ENCODE measurements around the gene UNKL.
A peak's percentile ranks its signal among the peaks of the same experiment; 100 is the strongest.

The UNKL gene

GRCh38 chr16:1431497-1432270, 17.2 kb upstream of the UNKL start:
- no peak for DNase-seq (ENCODE audit: low read depth in 1 of 2, low spot score in 1 of 2)

GRCh38 chr16:1430759-1431496, 16.4 kb upstream of the UNKL start, which contains the start of gene PERCC1:
Gene PERCC1 (plus strand): TSS chr16:1431078. CDS start chr16:1432594, 1,516 bp downstream.
- DNase-seq (ENCODE audit: low read depth in 1 of 2, low spot score in 1 of 2) = no peak

- DNase-seq (ENCODE audit: low read depth in 1 of 2, low spot score in 1 of 2) = no peak
These were observed 15.8 kb upstream of the UNKL start for GRCh38 chr16:1430214-1430758.

GRCh38 chr16:1429631-1430030, 15.1 kb upstream of the UNKL start:
- no peak for DNase-seq (ENCODE audit: low read depth in 1 of 2, low spot score in 1 of 2)

GRCh38 chr16:1429012-1429411, 14.5 kb upstream of the UNKL start:
- DNase-seq (ENCODE audit: low read depth in 1 of 2, low spot score in 1 of 2) = no peak

- DNase-seq (ENCODE audit: low read depth in 1 of 2, low spot score in 1 of 2) = no peak
These were observed 14.0 kb upstream of the UNKL start for GRCh38 chr16:1428511-1428910.

GRCh38 chr16:1427473-1428461, 13.3 kb upstream of the UNKL start:
- no peak for DNase-seq (ENCODE audit: low read depth in 1 of 2, low spot score in 1 of 2)

GRCh38 chr16:1426734-1427471, 12.4 kb upstream of the UNKL start:
- DNase-seq (ENCODE audit: low read depth in 1 of 2, low spot score in 1 of 2) = no peak

GRCh38 chr16:1425616-1426370, 11.3 kb upstream of the UNKL start:
- DNase-seq (ENCODE audit: low read depth in 1 of 2, low spot score in 1 of 2) = no peak

GRCh38 chr16:1424028-1424427, 9.5 kb upstream of the UNKL start:
- DNase-seq (ENCODE audit: low read depth in 1 of 2, low spot score in 1 of 2) = no peak

GRCh38 chr16:1422076-1422475, 7.6 kb upstream of the UNKL start:
- DNase-seq (ENCODE audit: low read depth in 1 of 2, low spot score in 1 of 2) = no peak

GRCh38 chr16:1420111-1420539, 5.6 kb upstream of the UNKL start:
- DNase-seq (ENCODE audit: low read depth in 1 of 2, low spot score in 1 of 2) = no peak

GRCh38 chr16:1416521-1416941, 2.0 kb upstream of the UNKL start:
- DNase-seq (ENCODE audit: low read depth in 1 of 2, low spot score in 1 of 2) = no peak

GRCh38 chr16:1413684-1414531, 596 bp downstream of the UNKL start:
- peak; percentile 44 to 57 for DNase-seq (ENCODE audit: low read depth in 1 of 2, low spot score in 1 of 2)

GRCh38 chr16:1412847-1413246, 1.7 kb downstream of the UNKL start:
- DNase-seq (ENCODE audit: low read depth in 1 of 2, low spot score in 1 of 2) = no peak

- DNase-seq (ENCODE audit: low read depth in 1 of 2, low spot score in 1 of 2) = peak; percentile 97
These were observed 6.2 kb downstream of the UNKL start for GRCh38 chr16:1408171-1408837.

- no peak for DNase-seq (ENCODE audit: low read depth in 1 of 2, low spot score in 1 of 2)
These were observed 6.8 kb downstream of the UNKL start for GRCh38 chr16:1407753-1408152.

GRCh38 chr16:1403733-1404132, 10.8 kb downstream of the UNKL start:
- no peak for DNase-seq (ENCODE audit: low read depth in 1 of 2, low spot score in 1 of 2)
